Right lobe of liver (tissue), 4 donors: Measurements from ENCODE around the gene NKG7.

Experiments used
- CTCF ChIP-seq, 4 donors: fragments of 200-600 bp in 3 of 4; fragments of 450-650 bp in 1 of 4; IDR thresholded peaks; one replicate each; pipeline versions ENCODE4 v1.5.1 to v1.8.0; 2016 to 2022; ENCODE audit warnings: antibody characterized with exemption in 4 of 4, mild to moderate bottlenecking in 2 of 4
- POLR2A ChIP-seq: fragments of 450-650 bp; IDR thresholded peaks from one replicate; pipeline ENCODE4 v1.6.1; 2017; ENCODE audit warnings: antibody characterized with exemption, mild to moderate bottlenecking
- donor health status: DM: no; HTN: no; CAD: no.
- donor health status: DM: no; HTN: no; CAD: no.
- donor health status: DM: no; HTN: yes; CAD: no.

- TF ChIP-seq CTCF (IDR thresholded peaks at IDR 0.05) (no peak), POLR2A (no peak)
These were observed 48.8 kb downstream of the NKG7 start for GRCh38 chr19:51323481-51324166.
